CD4-positive, alpha-beta T cell treated with Interleukin-17A for 4 hours (primary cell): ENCODE measurements around the gene GRB10.

Experiments
- DNase-seq: peaks from one replicate; pipeline ENCODE4 v3.0.0-alpha.2; 2020; ENCODE audit warnings: mixed read lengths

The GRB10 gene

GRCh38 chr7:50665403-50666123 lies 117.1 kb downstream of the GRB10 start:
- DNase-seq: no peak

DNA sequence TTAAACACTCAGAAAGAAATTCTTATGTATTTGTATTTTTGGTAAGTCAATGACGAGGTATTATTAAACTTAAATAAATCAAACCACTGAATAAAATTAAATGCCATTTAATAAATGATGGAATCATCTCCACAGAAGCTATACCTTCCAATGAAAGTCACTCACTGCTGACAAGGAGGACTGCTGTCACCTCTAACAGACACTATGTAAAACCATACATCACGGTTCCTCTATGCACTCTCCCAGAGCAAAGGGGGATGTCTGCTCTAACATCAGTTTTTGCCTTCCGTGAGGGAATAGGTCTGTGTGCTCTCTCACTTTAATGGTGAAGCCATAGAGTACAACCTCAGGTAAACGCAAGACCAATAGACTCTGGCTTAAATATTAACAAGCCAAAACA lies 117.8 kb downstream of the GRB10 start:
- no peak for DNase-seq

- peak; percentile 20 for DNase-seq
Measured at GRCh38 chr7:50664461-50664922, 118.2 kb downstream of the GRB10 start.

- DNase-seq: no peak
Measured at GRCh38 chr7:50663396-50664102, 119.1 kb downstream of the GRB10 start.

- no peak for DNase-seq
Measured at GRCh38 chr7:50662996-50663395, 119.7 kb downstream of the GRB10 start.

GRCh38 chr7:50662041-50662694 lies 120.5 kb downstream of the GRB10 start:
- peak; percentile 55 for DNase-seq

GRCh38 chr7:50661345-50662040 lies 121.2 kb downstream of the GRB10 start:
- peak; percentile 55 for DNase-seq

DNA sequence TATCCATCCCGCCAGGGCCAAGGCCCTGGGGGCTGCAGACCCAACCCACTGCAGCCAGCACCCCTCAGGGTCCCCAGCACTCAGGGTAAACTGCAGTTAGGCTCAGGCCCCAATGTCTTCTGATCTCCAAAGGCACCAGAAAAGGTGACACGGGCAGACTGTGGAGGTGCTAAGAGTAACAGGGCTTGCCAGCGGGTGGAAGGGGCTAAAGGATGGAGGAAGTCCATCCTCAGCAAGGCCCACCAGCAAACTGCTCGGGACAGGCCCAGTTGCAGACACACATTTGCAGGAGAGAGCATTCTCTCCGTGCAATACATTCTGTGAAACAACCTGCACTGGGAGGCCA lies 121.9 kb downstream of the GRB10 start:
- DNase-seq: no peak

GRCh38 chr7:50660040-50660829 lies 122.5 kb downstream of the GRB10 start:
- peak; percentile 69 for DNase-seq

DNA sequence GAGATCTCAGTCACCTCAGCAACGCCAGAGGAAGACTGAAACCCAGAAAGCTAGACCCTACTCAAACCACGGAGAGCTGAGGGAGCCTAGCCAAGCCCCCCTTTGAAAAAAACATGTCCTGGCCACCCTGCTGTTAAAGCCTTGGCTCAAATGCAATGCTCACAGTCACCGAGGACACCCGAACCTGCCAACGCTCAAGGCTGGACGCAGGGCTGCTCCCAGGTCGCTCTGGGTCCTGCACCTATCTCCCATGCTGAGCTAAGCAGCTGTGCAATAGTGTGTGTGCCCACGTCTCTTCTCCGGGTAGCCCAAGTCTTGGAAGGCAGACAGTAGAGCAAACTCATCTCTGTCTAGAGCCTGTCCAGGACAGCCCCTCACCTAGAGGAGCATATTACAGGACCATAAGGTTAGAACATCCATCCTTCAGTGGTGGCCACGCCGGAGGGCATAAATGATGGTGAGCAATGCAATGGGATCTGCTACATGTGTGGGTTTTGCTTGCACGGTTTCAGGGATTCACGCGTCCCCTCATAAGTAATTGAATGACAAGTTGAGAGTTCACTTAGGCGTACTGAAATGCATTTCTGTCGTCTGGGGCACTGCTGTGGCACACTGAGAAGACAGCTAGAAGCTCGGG lies 123.2 kb downstream of the GRB10 start:
- no peak for DNase-seq

DNA sequence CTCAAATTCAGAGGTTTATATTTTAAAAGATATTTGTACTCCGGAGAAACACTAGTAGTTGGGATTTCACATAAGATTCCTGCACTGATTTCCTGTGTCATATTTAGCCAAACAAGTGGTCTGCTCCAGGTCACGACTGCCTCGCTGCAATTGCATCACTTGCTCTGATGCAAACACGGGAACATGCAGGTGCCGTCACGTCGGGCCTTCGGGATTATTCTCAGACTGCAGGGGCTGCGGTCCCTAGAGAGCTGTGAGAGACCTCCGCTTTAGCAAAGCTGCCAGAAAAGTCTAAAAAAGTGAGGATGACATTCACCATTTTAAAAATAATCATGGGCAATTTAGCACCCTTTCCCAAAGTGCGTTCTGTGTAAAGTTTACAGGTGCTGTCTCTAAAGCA lies 124.0 kb downstream of the GRB10 start:
- DNase-seq: no peak

DNA sequence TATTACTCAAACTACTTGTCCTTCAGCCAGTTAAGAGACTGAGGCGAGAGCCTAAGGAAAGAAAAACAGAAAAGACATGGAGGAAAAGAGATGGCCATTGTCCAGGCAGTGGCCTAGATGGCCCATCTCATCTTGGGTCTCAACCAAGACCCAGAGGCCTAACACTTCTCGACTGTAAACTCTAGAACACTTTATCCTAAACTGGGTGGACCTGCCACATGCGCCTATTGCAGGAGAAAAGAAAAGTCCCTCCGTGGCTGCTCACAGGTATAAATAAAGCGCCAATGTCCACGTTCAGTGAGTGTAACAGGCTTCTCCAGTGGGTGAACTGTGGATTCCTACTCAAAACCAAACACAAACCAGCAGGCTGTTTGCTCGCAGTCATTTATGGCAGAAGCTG lies 124.8 kb downstream of the GRB10 start:
- DNase-seq: no peak

DNA sequence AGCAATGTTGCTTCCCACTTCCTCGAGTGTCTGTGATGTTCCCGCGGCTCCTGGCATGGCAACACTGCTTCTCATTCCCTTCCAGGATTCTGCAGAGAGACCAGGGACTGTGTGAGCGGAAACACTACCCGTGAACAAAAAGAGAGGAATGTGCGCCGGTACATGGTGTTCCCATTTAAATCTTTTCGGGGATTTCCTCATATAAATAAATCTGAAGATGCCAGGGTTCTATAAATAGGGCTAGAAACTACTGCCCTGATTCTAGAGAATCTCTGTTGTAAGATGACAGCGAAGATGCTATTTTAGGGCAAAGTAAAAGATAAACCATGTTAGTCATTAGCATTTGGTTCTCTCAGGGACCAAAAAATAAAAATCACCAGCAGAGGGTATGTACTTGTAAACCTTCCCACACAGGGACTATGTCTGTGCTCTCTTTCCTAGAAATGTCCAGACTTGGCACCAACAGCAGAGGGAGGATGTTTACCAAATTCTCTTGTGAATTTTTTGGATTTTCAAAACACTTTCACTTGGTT lies 125.3 kb downstream of the GRB10 start:
- DNase-seq: no peak

GRCh38 chr7:50656141-50656895 lies 126.4 kb downstream of the GRB10 start:
- DNase-seq: no peak

DNA sequence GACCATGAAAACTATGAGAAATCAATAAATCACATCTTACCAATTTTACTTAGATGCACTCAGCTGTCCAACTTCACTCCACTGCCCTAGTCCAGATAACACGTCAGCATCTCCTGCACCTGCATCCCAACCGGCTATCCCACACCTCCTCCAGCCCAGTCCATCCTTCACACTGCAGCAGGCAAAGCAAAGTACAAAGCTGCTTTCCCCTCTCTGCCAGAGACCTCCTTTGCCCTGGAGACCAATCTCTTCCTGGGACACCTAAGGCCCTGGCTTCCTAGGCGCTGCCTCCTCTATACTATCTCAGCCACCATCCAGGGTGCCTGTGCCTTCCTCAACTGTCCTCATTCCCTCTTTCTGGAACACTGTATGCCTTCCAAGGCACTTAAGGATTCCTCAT lies 127.2 kb downstream of the GRB10 start:
- no peak for DNase-seq

DNA sequence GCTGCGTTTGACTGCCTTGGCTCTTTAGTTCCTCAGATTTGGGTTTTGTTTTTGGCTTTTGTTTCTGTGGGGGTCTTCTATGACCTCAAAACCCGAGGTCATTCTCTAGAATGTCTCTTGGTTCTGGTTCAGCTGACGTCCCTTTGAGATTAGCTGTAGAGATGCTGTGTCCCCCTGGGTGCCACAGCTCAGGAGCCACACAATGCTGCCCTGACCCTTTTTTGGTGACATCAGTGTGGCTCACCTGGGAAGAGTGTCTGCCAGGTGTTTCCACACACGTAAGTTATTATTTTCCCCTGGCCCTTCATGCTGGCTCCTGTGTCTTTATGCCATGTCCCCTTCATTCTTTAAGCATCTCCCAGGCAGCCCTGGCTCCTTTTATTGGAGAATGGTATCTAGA lies 127.7 kb downstream of the GRB10 start:
- no peak for DNase-seq

GRCh38 chr7:50653981-50654425 lies 128.7 kb downstream of the GRB10 start:
- no peak for DNase-seq

DNA sequence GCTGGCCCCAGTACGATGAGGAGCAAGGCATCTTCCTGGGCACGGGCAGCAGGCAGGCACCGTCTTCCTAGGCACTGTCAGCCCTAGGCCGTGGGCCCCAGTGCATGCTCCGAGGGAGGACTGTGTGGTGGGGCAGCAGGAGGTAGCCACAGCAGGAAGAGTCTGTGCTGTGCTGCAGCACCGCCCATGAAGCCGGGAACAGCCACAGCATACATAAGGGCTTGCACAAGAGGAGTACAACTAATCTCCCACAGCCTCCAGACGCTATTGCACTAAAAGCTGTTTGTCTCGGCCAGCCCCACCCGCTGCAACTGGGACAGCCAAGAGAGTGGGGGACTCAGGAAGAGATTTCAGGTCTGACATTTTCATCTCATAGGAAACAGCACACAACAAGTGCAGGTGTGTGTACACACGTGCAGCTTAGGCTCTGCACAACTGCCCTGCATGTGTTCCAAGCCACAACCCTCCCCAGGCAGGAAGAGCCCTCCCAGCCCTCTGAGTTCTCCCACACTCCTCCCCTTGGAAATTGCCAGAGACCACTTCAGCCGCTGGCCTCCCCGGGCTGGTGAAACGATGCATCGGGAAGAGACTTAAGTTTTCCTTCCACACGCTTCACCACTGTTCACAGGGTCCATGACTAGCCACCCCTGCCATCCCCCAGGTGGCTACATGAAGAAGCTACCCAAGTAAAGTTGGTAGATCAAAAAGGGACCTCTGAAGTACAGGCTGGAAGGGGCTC lies 129.4 kb downstream of the GRB10 start:
- no peak for DNase-seq

DNA sequence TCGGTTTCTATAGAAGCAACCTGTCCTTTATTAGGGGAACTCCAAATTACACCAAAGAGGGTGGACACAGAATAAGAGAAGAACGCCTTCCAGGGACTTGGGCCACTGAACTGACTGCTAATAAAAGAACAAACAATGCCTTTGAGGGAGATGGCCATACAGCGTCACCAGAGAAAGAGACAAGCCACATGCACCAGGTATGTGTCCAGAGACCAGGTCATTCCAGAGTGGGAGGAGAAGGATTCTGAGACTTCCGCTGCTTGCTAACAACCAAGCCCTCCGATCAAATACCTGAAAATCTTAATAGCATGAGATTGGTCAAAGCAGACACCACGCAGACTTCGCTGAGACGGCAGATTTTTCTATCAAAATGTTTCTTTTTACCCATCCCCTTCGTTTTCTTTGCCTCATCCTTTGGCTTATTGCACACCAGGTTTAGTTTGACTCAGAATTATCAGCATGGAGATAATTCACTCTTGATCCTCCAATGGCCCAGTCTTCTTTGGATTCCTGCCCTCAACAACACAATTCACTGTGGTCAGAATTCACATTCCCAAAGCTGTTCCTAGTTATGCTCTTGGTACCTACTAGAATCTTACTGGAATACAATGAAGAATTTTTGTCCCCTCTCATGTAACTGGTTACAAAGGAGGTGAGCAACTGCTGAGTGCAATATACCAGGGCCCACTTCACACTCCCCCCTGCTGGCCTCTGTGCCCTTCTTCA lies 130.1 kb downstream of the GRB10 start:
- DNase-seq: no peak
